Cardiac muscle cell (in vitro differentiated cells and primary cell): ENCODE data around the gene CACNA1C. TPM values are rescaled to one million over a fixed set of nuclear protein-coding genes. Genes with fewer than 3 reads are reported as not detected.

Source experiments
- DNase-seq, 2 donors: peaks; one replicate each; pipeline versions ENCODE4 v3.0.0 to v3.0.0-alpha.2; 2010 to 2017; ENCODE audit warnings: low read depth in 1 of 2, low spot score in 1 of 2
- H3K27ac ChIP-seq: fragments of 200-600 bp; sonication (generic); 2 replicates; pipeline ENCODE4 v1.5.1; 2016
- H3K27me3 ChIP-seq: fragments of 200-600 bp; sonication (generic); 2 replicates; pipeline ENCODE4 v1.6.0; 2016; ENCODE audit warnings: control low read depth
- H3K36me3 ChIP-seq: fragments of 200-600 bp; sonication (generic); 2 replicates; pipeline ENCODE4 v1.5.1; 2016; ENCODE audit warnings: control low read depth
- H3K4me1 ChIP-seq: fragments of 200-600 bp; sonication (generic); 2 replicates; pipeline ENCODE4 v1.8.1; 2017; ENCODE audit warnings: low read depth, mild to moderate bottlenecking, mixed run types
- H3K4me3 ChIP-seq: fragments of 200-600 bp; sonication (generic); 2 replicates; pipeline ENCODE4 v1.5.1; 2016; ENCODE audit warnings: mild to moderate bottlenecking
- H3K9me3 ChIP-seq: fragments of 200-600 bp; sonication (generic); 2 replicates; pipeline ENCODE4 v1.5.1; 2017; ENCODE audit warnings: low read depth, mild to moderate bottlenecking, control low read depth
- polyA plus RNA-seq: library from polyadenylated mRNA; unstranded; fragments of >200 nt; fragmentation: Nextera tagmentation; extraction: Ambion mirVana; gene quantifications from 2 replicates; pipeline ENCODE4 v1.2.1, GENCODE V29; 2016
- total RNA-seq: library from RNA; depleted of rRNA; stranded (reverse); fragments of >200 nt; gene quantifications from 2 replicates; pipeline ENCODE4 v1.2.3, GENCODE V29; 2016
- TF ChIP-seq, protein P1 (sequence below): IDR thresholded peaks from 2 replicates; pipeline ENCODE4 v1.5.1; 2012; ENCODE audit warnings: low read depth, mild to moderate bottlenecking, low read length

CACNA1C gene
- total and polyA plus RNA-seq, 2 experiments from 2014 or later = 40.8 to 77.8 TPM

DNA sequence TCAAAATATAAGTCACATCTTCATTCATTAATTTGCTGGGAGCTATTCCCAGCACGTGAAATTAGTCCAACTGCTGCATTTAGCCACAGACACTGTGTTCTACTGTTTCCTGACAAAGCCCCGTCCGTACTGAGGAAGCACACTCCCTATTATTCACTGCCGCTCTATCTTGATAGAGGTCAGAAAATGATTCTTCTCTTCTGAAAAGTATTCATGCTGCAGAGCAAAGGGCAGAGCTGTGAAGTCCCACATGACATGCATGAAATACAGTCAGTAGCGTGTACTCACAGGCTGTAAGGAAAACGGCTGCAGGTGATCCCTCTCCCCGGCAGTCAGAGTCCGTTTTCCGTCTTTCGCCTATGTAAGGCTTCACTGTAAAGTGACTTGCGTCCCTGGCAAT is 439.4 kb downstream of the CACNA1C start:
- no peaks in the 10 kb centered on the region for H3K9me3 ChIP-seq
- no peaks in the 10 kb centered on the region for H3K27me3 ChIP-seq
- peaks cover 3% of the 10 kb centered on the region for H3K36me3 ChIP-seq
- no peak overlapping the region for H3K27ac ChIP-seq
- TF ChIP-seq, protein P1, sequence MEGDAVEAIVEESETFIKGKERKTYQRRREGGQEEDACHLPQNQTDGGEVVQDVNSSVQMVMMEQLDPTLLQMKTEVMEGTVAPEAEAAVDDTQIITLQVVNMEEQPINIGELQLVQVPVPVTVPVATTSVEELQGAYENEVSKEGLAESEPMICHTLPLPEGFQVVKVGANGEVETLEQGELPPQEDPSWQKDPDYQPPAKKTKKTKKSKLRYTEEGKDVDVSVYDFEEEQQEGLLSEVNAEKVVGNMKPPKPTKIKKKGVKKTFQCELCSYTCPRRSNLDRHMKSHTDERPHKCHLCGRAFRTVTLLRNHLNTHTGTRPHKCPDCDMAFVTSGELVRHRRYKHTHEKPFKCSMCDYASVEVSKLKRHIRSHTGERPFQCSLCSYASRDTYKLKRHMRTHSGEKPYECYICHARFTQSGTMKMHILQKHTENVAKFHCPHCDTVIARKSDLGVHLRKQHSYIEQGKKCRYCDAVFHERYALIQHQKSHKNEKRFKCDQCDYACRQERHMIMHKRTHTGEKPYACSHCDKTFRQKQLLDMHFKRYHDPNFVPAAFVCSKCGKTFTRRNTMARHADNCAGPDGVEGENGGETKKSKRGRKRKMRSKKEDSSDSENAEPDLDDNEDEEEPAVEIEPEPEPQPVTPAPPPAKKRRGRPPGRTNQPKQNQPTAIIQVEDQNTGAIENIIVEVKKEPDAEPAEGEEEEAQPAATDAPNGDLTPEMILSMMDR = no peak
- DNase-seq = no peak
- H3K4me1 ChIP-seq = no peaks in the 10 kb centered on the region
- H3K4me3 ChIP-seq = no peak overlapping the region

DNA sequence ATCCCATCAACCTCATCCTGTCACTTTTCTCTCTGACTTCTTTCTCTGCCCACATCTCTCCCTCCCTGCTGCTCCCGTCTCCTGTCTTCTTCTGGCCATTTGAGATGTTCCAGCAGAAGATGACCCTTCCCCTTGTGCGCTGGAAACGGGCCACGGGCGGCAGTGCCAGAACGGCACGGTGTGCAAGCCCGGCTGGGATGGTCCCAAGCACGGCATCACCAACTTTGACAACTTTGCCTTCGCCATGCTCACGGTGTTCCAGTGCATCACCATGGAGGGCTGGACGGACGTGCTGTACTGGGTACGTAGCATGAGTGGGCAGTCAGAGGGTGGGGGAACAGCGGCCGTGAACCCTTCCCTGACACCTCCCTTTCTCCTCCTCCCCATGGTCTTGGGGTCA is 440.3 kb downstream of the CACNA1C start:
- TF ChIP-seq, protein P1 = no peak
- Histone ChIP-seq H3K27me3 (no peaks in the 10 kb centered on the region), H3K36me3 (no peaks in the 10 kb centered on the region), H3K9me3 (no peaks in the 10 kb centered on the region), H3K4me1 (no peaks in the 10 kb centered on the region), H3K4me3 (no peak overlapping the region), H3K27ac (no peak overlapping the region)
- DNase-seq = no peak

DNA sequence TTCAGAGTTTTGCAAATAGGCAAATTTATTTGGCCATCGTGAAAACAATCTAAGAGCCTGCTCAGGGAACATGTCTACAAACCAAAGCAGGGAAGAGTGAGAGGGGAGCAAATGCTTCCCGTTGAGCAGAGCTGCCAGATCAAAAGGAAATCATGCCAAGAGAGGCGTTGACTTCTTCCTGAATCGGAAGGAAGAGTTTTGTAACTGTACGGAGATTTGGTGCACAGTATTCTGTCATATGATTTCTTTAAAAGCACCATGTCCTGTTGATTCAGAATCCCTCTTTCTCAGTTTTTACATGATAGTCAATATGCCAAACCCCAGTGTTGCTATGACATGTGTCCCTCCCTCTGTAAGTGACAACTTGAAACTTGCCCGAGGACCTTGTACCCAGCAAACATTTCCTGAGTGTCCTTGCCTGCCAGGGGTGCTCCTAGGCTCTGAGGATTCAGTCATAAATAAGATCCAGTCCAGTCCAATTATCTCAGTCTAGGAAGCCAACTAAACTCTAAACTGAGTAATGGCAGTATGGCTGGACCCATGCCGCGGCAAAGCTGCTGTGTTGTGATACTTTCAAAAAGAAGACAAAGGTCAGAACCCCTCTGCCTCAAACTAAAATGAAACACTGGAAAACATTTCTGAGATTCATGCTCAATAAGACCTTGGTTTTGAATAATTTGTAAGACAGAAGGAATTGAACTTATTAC is 441.9 kb downstream of the CACNA1C start:
- no peaks in the 10 kb centered on the region for H3K36me3 ChIP-seq
- no peak overlapping the region for H3K27ac ChIP-seq
- H3K4me1 ChIP-seq = no peaks in the 10 kb centered on the region
- no peak overlapping the region for H3K4me3 ChIP-seq
- H3K9me3 ChIP-seq = no peaks in the 10 kb centered on the region
- peak in 1 of 2 donors; percentile 82 for DNase-seq
- TF ChIP-seq, protein P1 = no peak
- no peaks in the 10 kb centered on the region for H3K27me3 ChIP-seq

DNA sequence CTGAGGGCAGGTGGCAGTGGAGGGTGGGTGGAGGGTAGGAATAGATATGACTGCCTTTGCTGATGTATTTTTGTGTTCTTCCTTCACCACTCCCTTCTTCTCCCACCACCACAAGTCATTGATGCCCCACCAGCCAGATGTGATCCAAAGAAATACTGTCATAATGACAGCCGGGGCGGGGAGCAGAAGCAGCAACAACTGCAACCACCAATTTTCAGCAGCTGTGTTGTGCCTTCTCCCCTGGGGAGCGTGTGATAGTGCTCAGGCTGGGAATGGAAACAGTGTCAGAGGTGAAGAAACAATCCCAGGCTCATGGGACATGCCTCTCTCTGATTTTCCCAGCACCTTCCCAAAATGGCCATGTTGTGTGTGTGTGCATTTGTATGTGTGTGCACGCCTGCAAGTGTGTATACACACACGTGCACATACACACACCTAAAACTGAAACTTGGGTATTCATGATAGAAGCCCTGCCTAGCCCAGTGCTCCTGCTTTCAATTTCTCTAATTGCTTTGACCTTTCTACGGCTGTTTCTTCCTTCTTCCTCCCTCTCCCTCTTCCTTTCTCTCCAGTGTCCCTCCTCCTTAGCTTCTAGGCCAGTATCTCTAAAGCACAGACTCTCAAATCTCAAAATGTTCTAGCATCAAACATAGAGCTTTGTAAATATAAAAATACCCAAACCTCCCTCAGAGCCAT is 442.8 kb downstream of the CACNA1C start:
- no peak overlapping the region for H3K27ac ChIP-seq
- no peaks in the 10 kb centered on the region for H3K27me3 ChIP-seq

DNA sequence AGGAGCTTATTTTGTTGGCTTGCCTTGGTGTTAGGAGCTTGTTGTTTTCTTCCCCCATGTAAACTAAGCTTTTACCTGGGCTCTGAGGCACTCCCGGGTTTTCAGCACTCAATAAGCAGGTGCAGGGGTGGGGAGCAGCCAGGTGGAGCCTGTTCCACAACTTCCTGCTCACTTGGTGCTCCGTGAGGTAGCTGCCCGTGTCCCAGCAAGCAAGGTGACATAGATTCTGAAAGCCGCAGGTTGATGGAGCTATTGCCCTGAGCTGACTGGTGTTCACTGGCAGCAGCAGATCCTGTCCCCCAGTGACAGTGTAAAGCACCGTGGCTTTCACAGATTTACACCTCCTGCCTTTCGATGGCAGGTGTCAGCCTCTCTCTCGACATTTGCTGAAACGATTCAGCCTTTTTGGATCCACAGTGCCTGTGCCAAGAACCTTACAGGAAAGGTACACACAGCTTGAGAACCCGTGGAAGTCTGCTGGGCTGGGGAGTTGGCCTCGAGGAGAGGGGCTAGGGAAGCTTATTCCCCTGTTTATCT is 446.2 kb downstream of the CACNA1C start:
- Histone ChIP-seq H3K27me3 (no peaks in the 10 kb centered on the region), H3K9me3 (no peaks in the 10 kb centered on the region), H3K4me3 (no peak overlapping the region), H3K4me1 (peaks cover 12% of the 10 kb centered on the region), H3K27ac (no peak overlapping the region), H3K36me3 (no peaks in the 10 kb centered on the region)
- TF ChIP-seq, protein P1 = no peak
- no peak for DNase-seq

More for the DNA sequence above, 442.8 kb downstream of the CACNA1C start:
- no peak for DNase-seq
- Histone ChIP-seq H3K4me1 (no peaks in the 10 kb centered on the region), H3K4me3 (no peak overlapping the region), H3K36me3 (no peaks in the 10 kb centered on the region), H3K9me3 (no peaks in the 10 kb centered on the region)
- TF ChIP-seq, protein P1 = no peak
